ENCODE data around the gene DGKA. TPM values are rescaled to one million over a fixed set of nuclear protein-coding genes. Genes with fewer than 3 reads are reported as not detected.
A peak's percentile ranks its signal among the peaks of the same experiment; 100 is the strongest.

DGKA gene
- 74.6 and 75.9 TPM in 2 replicates for polyA plus RNA-seq (2012; rRNA removed)
- 47.2 and 52.0 TPM in 2 replicates for polyA plus RNA-seq (2012; cell fraction: cytosol; rRNA removed)
- 213 and 244 TPM in 2 replicates for polyA plus RNA-seq (2012; cell fraction: nucleus; rRNA removed)

- no peaks in the 10 kb centered on the region for H3K9me2 ChIP-seq
- peaks cover 31% of the 10 kb centered on the region for H3F3A ChIP-seq (replicated peaks; ENCODE audit: insufficient read depth)
- no peaks in the 10 kb centered on the region for H3K36me3 ChIP-seq (replicated peaks in 1 of 2; ENCODE audit: control insufficient read depth in 1 of 2, insufficient read depth in 2 of 2, low read length in 1 of 2)
- peak within 1 kb of the TSS; percentile 79 to 80 for H3K27ac ChIP-seq (ENCODE audit: low read depth in 2 of 2, low read length in 1 of 2)
- no peaks in the 10 kb centered on the region for H3K9me3 ChIP-seq
- TF ChIP-seq TCF12 (IDR thresholded peaks at IDR 0.05) (peak; percentile 42), CHD2 (IDR thresholded peaks at IDR 0.05; ENCODE audit: low read length, partially characterized antibody) (peak; percentile 39), MEF2A (IDR thresholded peaks at IDR 0.05; ENCODE audit: borderline replicate concordance, low read depth) (no peak), FOXM1 (IDR thresholded peaks at IDR 0.05; ENCODE audit: low read depth) (no peak), PBX3 (IDR thresholded peaks at IDR 0.05) (peak; percentile 25; the same call in 1 of the 2 replicates), RAD21 (IDR thresholded peaks at IDR 0.05; ENCODE audit: low read length) (peak; percentile 61), CTCF (IDR thresholded peaks at IDR 0.05) (peak; percentile 76), SMC3 (IDR thresholded peaks at IDR 0.05; ENCODE audit: low read depth, low read length) (peak; percentile 28; the same call in 1 of the 2 replicates), SIN3A (IDR thresholded peaks at IDR 0.05; ENCODE audit: borderline replicate concordance, low read depth, low read length) (no peak), MAX (IDR thresholded peaks at IDR 0.05; ENCODE audit: low read depth) (no peak)
- peaks cover 21 to 33% of the 10 kb centered on the region in 2 experiments; a peak in 3 of 4 replicates for H3K4me1 ChIP-seq (ENCODE audit: control insufficient read depth in 1 of 2, insufficient read depth in 2 of 2, low read depth in 1 of 2, low read length in 1 of 2)
- H2AFZ ChIP-seq (ENCODE audit: low read depth): peak within 1 kb of the TSS; percentile 73
- H3K27me3 ChIP-seq (ENCODE audit: insufficient read depth): no peaks in the 10 kb centered on the region
- H3K4me3 ChIP-seq (ENCODE audit: low read depth in 2 of 2, low read length in 1 of 2): peak within 1 kb of the TSS; percentile 64 to 72
- CTCF ChIA-PET: interaction anchor here (0.6 to 6.4 kb wide), 23 partner anchors 8 to 1895 kb away, joined by 3 to 51 read pairs (median 3); partner anchors contain the start of genes DNAJC14, MMP19 and SARNP
- POLR2A ChIA-PET: interaction anchor here (1.1 to 2.2 kb wide), 4 partner anchors 43 to 193 kb away, joined by 3 to 8 read pairs (median 4); partner anchors contain the start of genes ORMDL2, RAB5B and SARNP
- peak; percentile 74 for DNase-seq
- 39% methylated on average over 3 of the region's 3 CpGs for WGBS (ENCODE audit: low lambda C conversion rate)
- H3K9ac ChIP-seq: peak within 1 kb of the TSS; percentile 69
- peaks cover 57% of the 10 kb centered on the region for H3K79me2 ChIP-seq (ENCODE audit: insufficient read depth)
- H3K4me2 ChIP-seq: peak within 1 kb of the TSS; percentile 90
- H4K20me1 ChIP-seq (ENCODE audit: insufficient read depth): no peaks in the 10 kb centered on the region
These were observed at the start of gene DGKA for GRCh38 chr12:55930771-55931316. TSS of gene DGKA (plus strand) at chr12:55931162. CDS start at chr12:55936504, 5,342 bp downstream.

GRCh38 chr12:55885113-55885512, 45.8 kb upstream of the DGKA start:
- no peaks in the 10 kb centered on the region for H3K4me1 ChIP-seq (ENCODE audit: control insufficient read depth in 1 of 2, insufficient read depth in 2 of 2, low read depth in 1 of 2, low read length in 1 of 2)
- POLR2A ChIA-PET: no interaction called here
- H3K4me2 ChIP-seq: no peak overlapping the region
- H3K4me3 ChIP-seq (ENCODE audit: low read depth in 2 of 2, low read length in 1 of 2): no peak overlapping the region
- 78% methylated on average over 1 of the region's 1 CpG for WGBS (ENCODE audit: low lambda C conversion rate)
- H2AFZ ChIP-seq (ENCODE audit: low read depth): no peak overlapping the region
- no peak overlapping the region for H3K27ac ChIP-seq (ENCODE audit: low read depth in 2 of 2, low read length in 1 of 2)
- H3K9ac ChIP-seq: no peak overlapping the region
- H3K9me2 ChIP-seq: no peaks in the 10 kb centered on the region
- no peak for TF ChIP-seq CHD2 (IDR thresholded peaks at IDR 0.05; ENCODE audit: low read length, partially characterized antibody)
- no peak for TF ChIP-seq POLR2AphosphoS5 (IDR thresholded peaks at IDR 0.05; ENCODE audit: low read depth, low read length)
- no peak for TF ChIP-seq RXRA (IDR thresholded peaks at IDR 0.05; ENCODE audit: borderline replicate concordance, low read depth)
- TF ChIP-seq IRF3 (IDR thresholded peaks at IDR 0.05; ENCODE audit: low read depth, low read length): no peak
- TF ChIP-seq FOXJ3 (CRISPR knock-in tag; IDR thresholded peaks at IDR 0.05): no peak
- no peak for TF ChIP-seq EP300 (IDR thresholded peaks at IDR 0.05; ENCODE audit: borderline replicate concordance in 1 of 2, low read depth in 1 of 2, low read length in 1 of 2)
- no peaks in the 10 kb centered on the region for H3F3A ChIP-seq (replicated peaks; ENCODE audit: insufficient read depth)
- H4K20me1 ChIP-seq (ENCODE audit: insufficient read depth): no peaks in the 10 kb centered on the region
- no peak for DNase-seq
- H3K9me3 ChIP-seq: no peaks in the 10 kb centered on the region
- no peaks in the 10 kb centered on the region for H3K79me2 ChIP-seq (ENCODE audit: insufficient read depth)
- CTCF ChIA-PET: no interaction called here
- H3K36me3 ChIP-seq (replicated peaks in 1 of 2; ENCODE audit: control insufficient read depth in 1 of 2, insufficient read depth in 2 of 2, low read length in 1 of 2): no peaks in the 10 kb centered on the region
- H3K27me3 ChIP-seq (ENCODE audit: insufficient read depth): no peaks in the 10 kb centered on the region
